Measurements from ENCODE around the gene KCNN3. TPM values are rescaled to one million over a fixed set of nuclear protein-coding genes. Genes with fewer than 3 reads are reported as not detected.

The KCNN3 gene
- total RNA-seq, 2 experiments from 2014 or later = 0.06 TPM; not detected in 1

GRCh38 chr1:154710106-154710505 is 160.0 kb downstream of the KCNN3 start:
- Mint-ChIP-seq H3K27me3 (peaks cover 4% of the 10 kb centered on the region), H3K4me1 (peaks cover 8% of the 10 kb centered on the region), H3K4me3 (no peak overlapping the region), H3K27ac (no peak overlapping the region), H3K9me3 (no peaks in the 10 kb centered on the region), H3K36me3 (no peaks in the 10 kb centered on the region)
- ATAC-seq (ENCODE audit: low read depth) = no peak
- POLR2A ChIA-PET = no interaction called here
- DNase-seq = no peak

GRCh38 chr1:154707901-154708463 is 162.1 kb downstream of the KCNN3 start:
- ATAC-seq (ENCODE audit: low read depth) (no peak), DNase-seq (no peak)
- peaks cover 6% of the 10 kb centered on the region for H3K4me1 Mint-ChIP-seq
- no peak overlapping the region for H3K4me3 Mint-ChIP-seq
- peaks cover 1% of the 10 kb centered on the region for H3K9me3 Mint-ChIP-seq
- no peak overlapping the region for H3K27ac Mint-ChIP-seq
- H3K36me3 Mint-ChIP-seq = no peaks in the 10 kb centered on the region
- POLR2A ChIA-PET = no interaction called here
- peaks cover 14% of the 10 kb centered on the region for H3K27me3 Mint-ChIP-seq

DNA sequence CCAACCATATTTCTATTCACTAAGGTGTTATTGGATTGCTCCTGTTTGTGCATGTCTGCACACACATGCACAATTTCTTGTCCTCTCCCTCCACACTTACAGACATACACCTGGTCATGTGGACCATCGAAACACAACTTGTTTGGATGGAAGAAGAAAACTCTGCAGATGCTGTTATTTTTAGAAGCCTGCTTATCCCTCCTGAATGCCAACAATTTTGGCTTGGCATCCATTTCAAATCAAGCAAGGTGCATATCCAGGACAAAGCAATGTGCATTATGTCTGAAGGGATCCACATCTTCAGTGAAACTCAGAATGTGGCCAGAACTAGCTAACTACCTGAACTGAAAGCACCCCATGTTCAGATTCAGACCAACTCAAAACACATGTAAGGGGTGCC is 163.2 kb downstream of the KCNN3 start:
- H3K27ac Mint-ChIP-seq = no peak overlapping the region
- H3K36me3 Mint-ChIP-seq = no peaks in the 10 kb centered on the region
- POLR2A ChIA-PET = no interaction called here
- peaks cover 20% of the 10 kb centered on the region for H3K27me3 Mint-ChIP-seq
- peaks cover 4% of the 10 kb centered on the region for H3K4me1 Mint-ChIP-seq
- H3K4me3 Mint-ChIP-seq = no peak overlapping the region
- DNase-seq (no peak), ATAC-seq (ENCODE audit: low read depth) (no peak)
- peaks cover 1% of the 10 kb centered on the region for H3K9me3 Mint-ChIP-seq

DNA sequence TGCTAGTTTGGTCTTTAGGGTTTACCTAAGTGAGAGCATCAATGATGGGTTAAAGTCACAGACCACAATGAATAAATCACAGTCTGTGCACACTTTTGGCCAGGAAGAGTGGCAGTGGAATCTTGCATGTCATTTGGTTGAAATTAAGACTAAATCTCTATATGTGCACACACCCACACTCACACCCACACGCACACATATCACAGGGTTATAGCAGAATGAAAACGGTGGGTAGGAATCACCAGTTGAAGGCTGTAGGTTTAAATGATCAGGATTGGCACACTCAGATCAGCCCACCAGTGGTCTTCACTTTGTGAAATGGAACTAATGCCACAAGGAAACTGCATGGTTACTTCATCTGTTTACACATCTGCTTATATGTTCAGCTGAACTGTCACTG is 164.5 kb downstream of the KCNN3 start:
- POLR2A ChIA-PET = no interaction called here
- Mint-ChIP-seq H3K27ac (no peak overlapping the region), H3K9me3 (peaks cover 1% of the 10 kb centered on the region), H3K4me1 (no peaks in the 10 kb centered on the region), H3K4me3 (no peak overlapping the region), H3K36me3 (no peaks in the 10 kb centered on the region), H3K27me3 (peaks cover 17% of the 10 kb centered on the region)
- ATAC-seq (ENCODE audit: low read depth) (no peak), DNase-seq (no peak)

DNA sequence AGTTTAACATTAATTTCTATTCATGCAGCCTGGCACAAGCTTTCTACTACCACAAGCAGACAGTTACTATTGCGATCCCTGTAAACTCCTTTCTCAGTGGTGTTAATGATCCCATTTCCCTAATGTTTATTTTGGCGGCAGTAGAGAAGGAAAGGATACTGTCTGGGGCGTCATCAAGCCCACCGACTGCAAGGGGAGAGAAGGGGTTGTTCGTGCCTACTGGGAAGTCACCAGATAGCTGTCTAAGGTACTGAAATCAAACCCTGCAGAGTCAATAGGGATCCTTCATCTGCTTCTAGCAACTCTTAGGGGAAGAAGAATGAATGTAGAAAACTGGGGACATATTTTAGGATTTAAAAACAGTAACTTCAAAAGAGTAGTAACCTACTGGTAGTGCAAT is 166.9 kb downstream of the KCNN3 start:
- Mint-ChIP-seq H3K4me3 (no peak overlapping the region), H3K36me3 (no peaks in the 10 kb centered on the region), H3K27ac (no peak overlapping the region), H3K27me3 (peaks cover 18% of the 10 kb centered on the region), H3K9me3 (peaks cover 1% of the 10 kb centered on the region), H3K4me1 (peaks cover 3% of the 10 kb centered on the region)
- no peak for ATAC-seq (ENCODE audit: low read depth)
- DNase-seq = no peak
- POLR2A ChIA-PET = no interaction called here

DNA sequence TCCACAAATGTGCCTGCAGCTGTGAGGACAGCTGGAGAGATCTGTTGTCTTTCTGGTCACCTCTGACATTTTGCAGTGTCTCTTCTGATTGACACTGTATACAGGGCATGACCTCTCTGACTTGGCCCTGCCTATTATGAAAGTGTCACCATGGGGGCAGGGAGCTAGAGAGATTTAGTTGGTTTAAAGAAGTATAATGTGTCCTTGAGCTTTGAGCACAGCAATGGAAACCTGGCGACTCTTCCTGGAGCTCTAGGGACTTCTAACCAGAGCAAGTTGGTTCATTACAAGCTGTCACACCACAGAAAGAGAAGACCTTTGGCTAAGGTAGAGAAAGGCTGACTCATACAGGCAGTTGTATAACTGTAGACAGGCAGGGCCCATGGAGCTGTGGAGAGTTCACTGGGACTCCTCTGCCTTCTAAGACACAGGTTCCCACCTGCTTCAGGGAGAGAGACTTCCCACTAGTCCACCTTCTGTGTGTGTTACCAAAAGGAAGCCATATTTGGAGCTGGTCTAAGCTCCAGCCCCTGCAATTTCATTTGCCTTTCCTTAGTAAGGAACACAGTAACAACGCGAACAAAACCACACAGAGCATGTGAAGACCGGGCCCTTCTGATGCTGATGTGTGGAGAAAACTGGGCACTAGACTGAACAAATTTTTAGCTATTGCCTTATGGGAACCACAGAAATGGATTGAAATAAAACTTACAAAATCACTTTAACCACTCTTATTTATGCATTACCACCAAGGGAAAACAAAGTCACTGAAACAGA is 171.6 kb downstream of the KCNN3 start:
- no peak for DNase-seq
- H3K4me1 Mint-ChIP-seq = peaks cover 3% of the 10 kb centered on the region
- peaks cover 13% of the 10 kb centered on the region for H3K27me3 Mint-ChIP-seq
- no peak overlapping the region for H3K27ac Mint-ChIP-seq
- POLR2A ChIA-PET = interaction anchor here (0.6 kb wide), 2 partner anchors 54 to 90 kb away, joined by 5 to 9 read pairs; no protein-coding TSS in a partner anchor
- no peak overlapping the region for H3K4me3 Mint-ChIP-seq
- no peaks in the 10 kb centered on the region for H3K9me3 Mint-ChIP-seq
- no peak for ATAC-seq (ENCODE audit: low read depth)
- H3K36me3 Mint-ChIP-seq = no peaks in the 10 kb centered on the region

DNA sequence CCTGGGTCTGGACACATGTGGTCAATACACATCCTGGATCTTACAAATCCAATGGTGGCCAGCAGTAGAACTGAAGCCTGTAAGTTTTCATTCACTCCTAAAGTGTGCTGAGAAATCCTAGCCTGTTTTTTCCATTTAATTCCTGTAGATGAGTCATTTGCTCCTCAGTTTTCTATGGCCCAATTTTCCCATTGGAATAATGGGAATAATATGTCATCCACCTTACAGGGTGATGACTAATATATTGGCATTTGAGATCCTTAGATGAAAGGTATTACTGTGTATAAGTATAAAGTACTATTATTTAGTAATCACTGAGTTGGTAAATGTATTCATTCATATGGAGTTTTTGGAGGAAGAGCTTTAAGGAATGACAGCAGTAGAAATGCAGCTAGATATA is 172.4 kb downstream of the KCNN3 start:
- ATAC-seq (ENCODE audit: low read depth) (no peak), DNase-seq (no peak)
- H3K27ac Mint-ChIP-seq = no peak overlapping the region
- H3K9me3 Mint-ChIP-seq = no peaks in the 10 kb centered on the region
- no peaks in the 10 kb centered on the region for H3K36me3 Mint-ChIP-seq
- POLR2A ChIA-PET = no interaction called here
- peaks cover 3% of the 10 kb centered on the region for H3K4me1 Mint-ChIP-seq
- H3K27me3 Mint-ChIP-seq = peaks cover 12% of the 10 kb centered on the region
- H3K4me3 Mint-ChIP-seq = no peak overlapping the region

DNA sequence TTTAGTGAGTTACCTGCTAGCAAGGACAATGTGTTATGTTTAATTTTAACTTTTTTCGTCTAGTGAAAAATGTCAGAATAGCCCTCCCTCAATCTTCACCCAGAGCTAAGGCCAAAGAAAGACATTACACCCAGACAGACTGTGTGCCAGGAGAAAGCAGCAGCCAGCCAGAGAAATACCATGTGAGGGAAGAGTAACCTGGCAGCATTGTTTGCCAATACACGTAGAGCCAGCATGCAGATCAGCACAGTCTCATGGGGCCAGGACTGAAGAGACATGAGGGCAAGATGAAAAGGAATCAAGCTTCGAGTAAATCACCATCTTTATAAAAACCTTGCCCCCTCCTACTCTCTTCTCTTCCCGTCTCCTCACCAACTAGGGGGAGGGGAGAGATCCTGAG is 173.6 kb downstream of the KCNN3 start:
- peaks cover 3% of the 10 kb centered on the region for H3K4me1 Mint-ChIP-seq
- H3K9me3 Mint-ChIP-seq = no peaks in the 10 kb centered on the region
- no peak overlapping the region for H3K4me3 Mint-ChIP-seq
- POLR2A ChIA-PET = no interaction called here
- H3K27ac Mint-ChIP-seq = no peak overlapping the region
- DNase-seq (no peak), ATAC-seq (ENCODE audit: low read depth) (no peak)
- H3K27me3 Mint-ChIP-seq = peaks cover 11% of the 10 kb centered on the region
- no peaks in the 10 kb centered on the region for H3K36me3 Mint-ChIP-seq

GRCh38 chr1:154695985-154696384 is 174.1 kb downstream of the KCNN3 start:
- Mint-ChIP-seq H3K27me3 (peaks cover 11% of the 10 kb centered on the region), H3K9me3 (no peaks in the 10 kb centered on the region), H3K36me3 (no peaks in the 10 kb centered on the region), H3K27ac (no peak overlapping the region), H3K4me1 (peaks cover 3% of the 10 kb centered on the region), H3K4me3 (no peak overlapping the region)
- POLR2A ChIA-PET = no interaction called here
- DNase-seq (no peak), ATAC-seq (ENCODE audit: low read depth) (no peak)

DNA sequence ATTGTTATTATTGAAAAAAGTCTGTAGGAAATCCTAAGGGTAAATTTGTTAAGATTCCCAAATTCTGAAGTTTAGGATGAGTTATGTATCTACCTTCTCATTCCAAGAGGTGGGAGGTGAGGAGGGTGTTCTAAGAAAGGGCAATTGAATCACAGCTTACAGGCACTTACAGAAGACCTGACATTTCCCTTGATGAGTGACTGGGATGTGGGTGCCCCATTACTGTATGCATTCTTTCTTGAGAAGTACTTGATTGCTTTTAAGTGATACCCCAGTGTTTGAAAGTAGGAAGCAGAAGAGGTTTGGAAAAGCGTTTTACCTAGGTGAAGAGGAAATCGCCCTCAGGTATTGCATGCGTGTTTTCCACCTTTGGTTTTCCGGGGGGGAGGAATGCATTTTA is 175.1 kb downstream of the KCNN3 start:
- H3K4me3 Mint-ChIP-seq = no peak overlapping the region
- H3K27ac Mint-ChIP-seq = no peak overlapping the region
- POLR2A ChIA-PET = no interaction called here
- H3K4me1 Mint-ChIP-seq = peaks cover 3% of the 10 kb centered on the region
- ATAC-seq (ENCODE audit: low read depth) (no peak), DNase-seq (no peak)
- peaks cover 16% of the 10 kb centered on the region for H3K27me3 Mint-ChIP-seq
- no peaks in the 10 kb centered on the region for H3K9me3 Mint-ChIP-seq
- no peaks in the 10 kb centered on the region for H3K36me3 Mint-ChIP-seq

DNA sequence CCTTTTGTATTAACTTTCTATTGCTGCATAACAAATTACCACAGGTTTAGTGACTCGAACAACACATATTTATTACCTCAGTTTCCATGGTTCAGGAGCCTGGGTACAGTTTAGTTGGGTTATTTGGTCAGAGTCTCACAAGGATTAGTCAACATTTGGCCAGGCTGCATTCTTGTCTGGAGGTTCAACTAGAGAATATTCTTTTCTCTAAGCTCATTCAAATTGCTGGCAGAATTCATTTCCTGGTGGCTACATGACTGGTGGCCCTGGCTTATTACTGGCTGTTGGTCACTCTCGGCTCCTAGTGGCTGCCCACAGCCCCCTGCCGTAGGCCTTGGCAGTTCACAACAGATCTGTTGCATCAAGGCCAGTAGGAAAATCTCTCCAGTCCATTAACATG is 181.0 kb downstream of the KCNN3 start:
- ATAC-seq (ENCODE audit: low read depth) (no peak), DNase-seq (no peak)
- H3K36me3 Mint-ChIP-seq = no peaks in the 10 kb centered on the region
- H3K27me3 Mint-ChIP-seq = peaks cover 20% of the 10 kb centered on the region
- no peak overlapping the region for H3K27ac Mint-ChIP-seq
- H3K4me3 Mint-ChIP-seq = no peak overlapping the region
- no peaks in the 10 kb centered on the region for H3K9me3 Mint-ChIP-seq
- POLR2A ChIA-PET = interaction anchor here (0.6 kb wide), 1 partner anchor 214 kb away, joined by 4 read pairs; no protein-coding TSS in a partner anchor
- H3K4me1 Mint-ChIP-seq = no peaks in the 10 kb centered on the region

DNA sequence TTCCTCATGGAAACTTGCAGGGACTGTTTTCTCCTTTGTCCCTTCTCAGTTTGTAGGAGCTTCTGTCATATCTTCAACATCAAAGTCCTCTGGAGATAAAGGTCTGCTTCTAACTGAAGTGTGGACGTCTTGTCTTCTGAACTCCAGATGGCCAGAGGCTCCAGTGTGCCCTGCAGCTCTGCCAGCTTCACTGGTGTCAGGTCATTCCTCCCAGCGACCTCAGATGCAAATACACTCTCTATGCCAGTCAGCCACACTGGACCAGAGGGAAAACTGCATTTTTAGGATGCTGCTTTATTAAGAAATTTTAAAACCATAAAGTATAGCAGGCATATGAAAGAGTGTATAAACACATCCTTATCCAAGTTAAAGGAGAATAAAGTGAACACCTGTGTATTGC is 183.6 kb downstream of the KCNN3 start:
- Mint-ChIP-seq H3K36me3 (no peaks in the 10 kb centered on the region), H3K4me1 (no peaks in the 10 kb centered on the region), H3K9me3 (no peaks in the 10 kb centered on the region), H3K4me3 (no peak overlapping the region), H3K27ac (no peak overlapping the region), H3K27me3 (peaks cover 24% of the 10 kb centered on the region)
- DNase-seq (no peak), ATAC-seq (ENCODE audit: low read depth) (no peak)
- POLR2A ChIA-PET = no interaction called here

DNA sequence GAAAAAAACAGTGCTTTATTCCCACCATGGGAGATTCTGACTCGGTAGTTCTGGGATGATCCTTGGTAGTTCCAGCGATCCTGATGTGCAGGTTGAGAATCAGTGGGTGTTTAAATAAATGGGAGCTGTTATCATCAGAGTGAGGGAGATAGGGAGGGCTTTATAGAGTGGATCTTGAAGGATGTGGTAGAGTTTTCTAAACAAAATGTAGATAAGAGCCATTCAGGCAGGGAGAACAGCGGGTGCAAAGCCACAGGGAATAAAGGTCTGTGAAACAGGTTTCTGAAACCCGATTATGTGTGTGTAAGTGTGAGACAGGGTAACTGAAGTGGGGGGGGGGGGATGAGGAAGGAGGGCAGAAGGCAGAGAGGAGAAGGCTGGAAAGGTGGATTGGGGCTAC is 186.3 kb downstream of the KCNN3 start:
- ATAC-seq (ENCODE audit: low read depth) (no peak), DNase-seq (no peak)
- Mint-ChIP-seq H3K4me1 (no peaks in the 10 kb centered on the region), H3K27me3 (peaks cover 17% of the 10 kb centered on the region), H3K9me3 (peaks cover 1% of the 10 kb centered on the region), H3K27ac (no peak overlapping the region), H3K36me3 (peaks cover 1% of the 10 kb centered on the region), H3K4me3 (no peak overlapping the region)
- POLR2A ChIA-PET = no interaction called here

GRCh38 chr1:154682254-154682653 is 187.8 kb downstream of the KCNN3 start:
- Mint-ChIP-seq H3K36me3 (peaks cover 2% of the 10 kb centered on the region), H3K27me3 (peaks cover 12% of the 10 kb centered on the region), H3K4me1 (no peaks in the 10 kb centered on the region), H3K4me3 (no peak overlapping the region), H3K27ac (no peak overlapping the region), H3K9me3 (peaks cover 2% of the 10 kb centered on the region)
- POLR2A ChIA-PET = no interaction called here
- DNase-seq = no peak
- ATAC-seq (ENCODE audit: low read depth) = no peak

Measured in activated naive CD8-positive, alpha-beta T cell treated with anti-CD3 and anti-CD28 coated beads, Interleukin-2, amount 10 ng/mL, durations not matched to agents 7 days and 5 days (primary cell).